Measurements from ENCODE around the gene TNPO1.

TNPO1 gene

GRCh38 chr5:72883850-72884249 lies 67.4 kb downstream of the TNPO1 start:
- no peak overlapping the region for H3K4me3 ChIP-seq (replicated peaks in 1 of 2; ENCODE audit: low read depth in 2 of 2, low read length in 2 of 2)
- no peak for TF ChIP-seq CTCF (IDR thresholded peaks at IDR 0.05; ENCODE audit: low read depth, low read length)
- DNase-seq (ENCODE audit: low read depth in 2 of 2): no peak

GRCh38 chr5:72884892-72885291 lies 68.4 kb downstream of the TNPO1 start:
- no peak for DNase-seq (ENCODE audit: low read depth in 2 of 2)
- no peak overlapping the region for H3K4me3 ChIP-seq (replicated peaks in 1 of 2; ENCODE audit: low read depth in 2 of 2, low read length in 2 of 2)
- no peak for TF ChIP-seq CTCF (IDR thresholded peaks at IDR 0.05; ENCODE audit: low read depth, low read length)

GRCh38 chr5:72885824-72886223 lies 69.4 kb downstream of the TNPO1 start:
- no peak for TF ChIP-seq CTCF (IDR thresholded peaks at IDR 0.05; ENCODE audit: low read depth, low read length)
- no peak overlapping the region for H3K4me3 ChIP-seq (replicated peaks in 1 of 2; ENCODE audit: low read depth in 2 of 2, low read length in 2 of 2)
- DNase-seq (ENCODE audit: low read depth in 2 of 2): no peak

- H3K4me3 ChIP-seq (replicated peaks in 1 of 2; ENCODE audit: low read depth in 2 of 2, low read length in 2 of 2): no peak overlapping the region
- no peak for DNase-seq (ENCODE audit: low read depth in 2 of 2)
- TF ChIP-seq CTCF (IDR thresholded peaks at IDR 0.05; ENCODE audit: low read depth, low read length): no peak
Measured at GRCh38 chr5:72888595-72888994, 72.1 kb downstream of the TNPO1 start.

- no peak overlapping the region for H3K4me3 ChIP-seq (replicated peaks in 1 of 2; ENCODE audit: low read depth in 2 of 2, low read length in 2 of 2)
- TF ChIP-seq CTCF (IDR thresholded peaks at IDR 0.05; ENCODE audit: low read depth, low read length): no peak
- DNase-seq (ENCODE audit: low read depth in 2 of 2): no peak
Measured at GRCh38 chr5:72889324-72889723, 72.9 kb downstream of the TNPO1 start.

- TF ChIP-seq CTCF (IDR thresholded peaks at IDR 0.05; ENCODE audit: low read depth, low read length): no peak
- DNase-seq (ENCODE audit: low read depth in 2 of 2): no peak
- H3K4me3 ChIP-seq (replicated peaks in 1 of 2; ENCODE audit: low read depth in 2 of 2, low read length in 2 of 2): no peak overlapping the region
Measured at GRCh38 chr5:72892846-72893245, 76.4 kb downstream of the TNPO1 start.

- TF ChIP-seq CTCF (IDR thresholded peaks at IDR 0.05; ENCODE audit: low read depth, low read length): no peak
- H3K4me3 ChIP-seq (replicated peaks in 1 of 2; ENCODE audit: low read depth in 2 of 2, low read length in 2 of 2): no peak overlapping the region
- peak in 1 of 2 donors; percentile 24 for DNase-seq (ENCODE audit: low read depth in 2 of 2)
Measured at GRCh38 chr5:72895758-72896157, 79.3 kb downstream of the TNPO1 start.

Data from cardiac fibroblast (primary cell).